Progenitor cell of endocrine pancreas (in vitro differentiated cells): ENCODE results near the gene MAP3K21. TPM values are rescaled to one million over a fixed set of nuclear protein-coding genes. Genes with fewer than 3 reads are reported as not detected.

Experiments used
- DNase-seq: peaks from one replicate; pipeline ENCODE4 v3.0.0; 2021; ENCODE audit warnings: low spot score; ENCODE audit not compliant: unreplicated experiment
- H3K27ac Mint-ChIP-seq: 2 replicates; pipeline ENCODE4 v1.8.0; 2021; ENCODE audit warnings: mild to moderate bottlenecking, moderate library complexity, mixed read lengths
- H3K27me3 Mint-ChIP-seq: 2 replicates; pipeline ENCODE4 v1.8.0; 2021; ENCODE audit warnings: mixed read lengths
- H3K36me3 Mint-ChIP-seq: 2 replicates; pipeline ENCODE4 v1.8.0; 2022; ENCODE audit warnings: mixed read lengths; ENCODE audit not compliant: insufficient read depth
- H3K4me1 Mint-ChIP-seq: 2 replicates; pipeline ENCODE4 v1.8.0; 2021; ENCODE audit warnings: low read depth, mixed read lengths
- H3K4me3 Mint-ChIP-seq: 2 replicates; pipeline ENCODE4 v1.8.0; 2021; ENCODE audit warnings: low read depth, mild to moderate bottlenecking, moderate library complexity, mixed read lengths
- H3K9me3 Mint-ChIP-seq: 2 replicates; pipeline ENCODE4 v1.8.0; 2021; ENCODE audit warnings: low read depth, mixed read lengths
- CTCF ChIP-seq: fragments of 200-600 bp; sonication (generic); IDR thresholded peaks from one replicate; pipeline ENCODE4 v1.5.0; 2021; ENCODE audit warnings: antibody characterized with exemption, mild to moderate bottlenecking; ENCODE audit not compliant: unreplicated experiment
- total RNA-seq: library from RNA; stranded (reverse); gene quantifications from 2 replicates; pipeline ENCODE4 v1.2.1, GENCODE V29; 2021

The MAP3K21 gene
- total RNA-seq, 1 donor from 2014 or later: 13.1 TPM

GRCh38 chr1:233394860-233395717, 67.6 kb downstream of the MAP3K21 start:
- Mint-ChIP-seq H3K4me3 (no peak overlapping the region), H3K27ac (no peak overlapping the region), H3K4me1 (no peaks in the 10 kb centered on the region), H3K27me3 (peaks cover 9% of the 10 kb centered on the region), H3K36me3 (no peaks in the 10 kb centered on the region), H3K9me3 (no peaks in the 10 kb centered on the region)
- no peak for DNase-seq
- peak; percentile 87 for TF ChIP-seq CTCF

- Mint-ChIP-seq H3K4me3 (no peak overlapping the region), H3K4me1 (no peaks in the 10 kb centered on the region), H3K36me3 (no peaks in the 10 kb centered on the region), H3K27ac (no peak overlapping the region), H3K9me3 (no peaks in the 10 kb centered on the region), H3K27me3 (peaks cover 9% of the 10 kb centered on the region)
- TF ChIP-seq CTCF: no peak
- DNase-seq: no peak
Measured at GRCh38 chr1:233395863-233396646, 68.5 kb downstream of the MAP3K21 start.

GRCh38 chr1:233406339-233406960, 78.9 kb downstream of the MAP3K21 start:
- no peak for DNase-seq
- H3K4me1 Mint-ChIP-seq: no peaks in the 10 kb centered on the region
- no peak overlapping the region for H3K4me3 Mint-ChIP-seq
- TF ChIP-seq CTCF: no peak
- no peaks in the 10 kb centered on the region for H3K27me3 Mint-ChIP-seq
- peaks cover 15% of the 10 kb centered on the region for H3K9me3 Mint-ChIP-seq
- no peak overlapping the region for H3K27ac Mint-ChIP-seq
- peaks cover 3% of the 10 kb centered on the region for H3K36me3 Mint-ChIP-seq

GRCh38 chr1:233406994-233407631, 79.6 kb downstream of the MAP3K21 start:
- H3K27me3 Mint-ChIP-seq: no peaks in the 10 kb centered on the region
- H3K4me3 Mint-ChIP-seq: no peak overlapping the region
- no peaks in the 10 kb centered on the region for H3K4me1 Mint-ChIP-seq
- no peak overlapping the region for H3K27ac Mint-ChIP-seq
- TF ChIP-seq CTCF: no peak
- H3K9me3 Mint-ChIP-seq: peaks cover 15% of the 10 kb centered on the region
- peaks cover 3% of the 10 kb centered on the region for H3K36me3 Mint-ChIP-seq
- DNase-seq: no peak

GRCh38 chr1:233409540-233409939, 82.0 kb downstream of the MAP3K21 start:
- H3K9me3 Mint-ChIP-seq: peaks cover 12% of the 10 kb centered on the region
- peaks cover 3% of the 10 kb centered on the region for H3K27me3 Mint-ChIP-seq
- no peak for DNase-seq
- H3K4me3 Mint-ChIP-seq: no peak overlapping the region
- TF ChIP-seq CTCF: no peak
- H3K36me3 Mint-ChIP-seq: peaks cover 3% of the 10 kb centered on the region
- H3K27ac Mint-ChIP-seq: no peak overlapping the region
- no peaks in the 10 kb centered on the region for H3K4me1 Mint-ChIP-seq
